NCI-H187 (cell line): Measurements from ENCODE around the gene CATSPERZ.

Source experiments
- DNase-seq, 2 experiments: peaks; one replicate each; lab custom pipeline; 2025; lab: John Stamatoyannopoulos, UW

The CATSPERZ gene

GRCh38 chr11:64342869-64343745 is 42.9 kb downstream of the CATSPERZ start:
- DNase-seq: peak in 1 of 2 experiments; percentile 57

GRCh38 chr11:64343767-64344559 is 43.8 kb downstream of the CATSPERZ start:
- DNase-seq: no peak

- no peak for DNase-seq
Observed at GRCh38 chr11:64344787-64345186, 44.6 kb downstream of the CATSPERZ start.

- DNase-seq: no peak
Observed at GRCh38 chr11:64347193-64347867, 47.2 kb downstream of the CATSPERZ start.

GRCh38 chr11:64348383-64349024 is 48.3 kb downstream of the CATSPERZ start:
- no peak for DNase-seq

- no peak for DNase-seq
Observed at GRCh38 chr11:64349025-64349387, 48.8 kb downstream of the CATSPERZ start.

GRCh38 chr11:64349404-64349803 is 49.2 kb downstream of the CATSPERZ start:
- DNase-seq: no peak

GRCh38 chr11:64351136-64351631 is 51.0 kb downstream of the CATSPERZ start:
- no peak for DNase-seq

- no peak for DNase-seq
Observed at GRCh38 chr11:64352099-64352994, 52.2 kb downstream of the CATSPERZ start.

- no peak for DNase-seq
Observed at GRCh38 chr11:64352995-64353714, 53.0 kb downstream of the CATSPERZ start.

GRCh38 chr11:64353715-64354506 is 53.8 kb downstream of the CATSPERZ start:
- no peak for DNase-seq
